ENCODE results near the gene GPN1. TPM values are rescaled to one million over a fixed set of nuclear protein-coding genes. Genes with fewer than 3 reads are reported as not detected.

The GPN1 gene
- total and polyA plus RNA-seq, 2 of the 8 experiments (the other 6 are each of a cell fraction or from before 2014, with no cell fraction given) = 38.7 to 43.5 TPM

DNA sequence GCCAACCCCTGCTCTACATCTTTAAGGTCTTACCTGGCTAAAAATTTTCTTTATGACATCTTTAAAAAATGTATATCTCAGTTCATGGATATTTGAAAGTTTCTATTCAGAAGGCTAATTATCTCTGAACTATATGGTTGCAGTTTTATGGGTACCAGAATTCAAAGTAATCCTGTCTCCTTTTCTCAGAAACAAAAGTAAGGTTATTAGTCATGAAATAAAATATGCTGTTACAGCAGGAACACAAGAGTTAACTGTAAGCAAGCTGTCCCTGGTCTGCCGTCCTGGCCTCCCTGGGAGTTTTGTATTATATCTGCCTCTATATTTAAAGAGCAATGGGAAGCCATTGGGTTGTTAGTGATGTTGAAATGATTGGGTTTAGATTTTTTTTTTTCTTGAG is 68.8 kb downstream of the GPN1 start:
- H3K27ac ChIP-seq (ENCODE audit: low read depth, low read length) = no peak overlapping the region
- H3K79me1 ChIP-seq (ENCODE audit: low read depth, low read length) = no peaks in the 10 kb centered on the region
- DNase-seq (ENCODE audit: low read depth in 1 of 2, low spot score in 2 of 2) = no peak
- FAIRE-seq = no peak
- no peaks in the 10 kb centered on the region for H4K20me1 ChIP-seq (replicated peaks in 1 of 2; ENCODE audit: control insufficient read depth in 1 of 2, insufficient read depth in 2 of 2, low read length in 2 of 2)
- H3K27me3 ChIP-seq (replicated peaks in 1 of 4; ENCODE audit: control insufficient read depth in 3 of 4, extremely low read depth in 1 of 4, insufficient read depth in 3 of 4, low read length in 3 of 4) = no peaks in the 10 kb centered on the region; a peak in 1 of 7 replicates
- H2AK5ac ChIP-seq (ENCODE audit: low read depth, low read length) = no peak overlapping the region
- H3K18ac ChIP-seq (ENCODE audit: extremely low read depth, low read length) = no peak overlapping the region
- H2BK120ac ChIP-seq (replicated peaks; ENCODE audit: low read depth, low read length) = no peak overlapping the region
- H3K56ac ChIP-seq (replicated peaks; ENCODE audit: insufficient read length, low read depth, low read length) = no peak overlapping the region
- no peak overlapping the region for H3K9ac ChIP-seq (replicated peaks in 1 of 4; ENCODE audit: extremely low read depth in 1 of 4, low read depth in 3 of 4, low read length in 3 of 4)
- H3K9me3 ChIP-seq (ENCODE audit: insufficient read depth in 2 of 2, low read depth in 1 of 2, low read length in 1 of 2) = no peaks in the 10 kb centered on the region
- H2BK12ac ChIP-seq (ENCODE audit: low read depth, low read length) = no peak overlapping the region
- H4K8ac ChIP-seq (ENCODE audit: extremely low read depth, insufficient read depth, low read length) = no peak overlapping the region
- H3K4me3 ChIP-seq (ENCODE audit: extremely low read depth in 1 of 4, insufficient read depth in 2 of 4, low read depth in 3 of 4, low read length in 4 of 4) = no peak overlapping the region
- no peak overlapping the region for H2BK5ac ChIP-seq (ENCODE audit: low read depth, low read length)
- no peak overlapping the region for H3K23ac ChIP-seq (ENCODE audit: insufficient read length)
- no peaks in the 10 kb centered on the region for H3K79me2 ChIP-seq (ENCODE audit: control insufficient read depth in 1 of 2, insufficient read depth in 2 of 2, low read length in 2 of 2)
- H3K4me1 ChIP-seq (replicated peaks in 1 of 4; ENCODE audit: control insufficient read depth in 3 of 4, insufficient read depth in 4 of 4, low read length in 3 of 4) = no peaks in the 10 kb centered on the region
- H4K91ac ChIP-seq (replicated peaks; ENCODE audit: insufficient read length, low read length) = no peak overlapping the region
- ChIA-PET POLR2A (ENCODE audit: partially characterized antibody) (interaction anchor here (0.6 kb wide), 1 partner anchor 578 kb away, joined by 3 read pairs; no protein-coding TSS in a partner anchor), CTCF (ENCODE audit: partially characterized antibody) (interaction anchor here (0.6 kb wide), 1 partner anchor 1611 kb away, joined by 3 read pairs; no protein-coding TSS in a partner anchor)
- H3K14ac ChIP-seq (ENCODE audit: insufficient read length) = no peak overlapping the region
- H3K4ac ChIP-seq (replicated peaks; ENCODE audit: insufficient read length, low read depth, low read length) = no peak overlapping the region
- no peaks in the 10 kb centered on the region for H3K23me2 ChIP-seq (ENCODE audit: low read depth, low read length)
- H2BK15ac ChIP-seq (ENCODE audit: low read length) = no peak overlapping the region
- no peak overlapping the region for H3K4me2 ChIP-seq (ENCODE audit: insufficient read depth in 1 of 2, low read depth in 2 of 2, low read length in 2 of 2)
- 94% methylated on average over 1 of the region's 1 CpG; no CpG with 5 or more reads in 1 of the 2 experiments for WGBS, 2 experiments (ENCODE audit: extremely low coverage in 1 of 2, insufficient coverage in 1 of 2, insufficient read length in 1 of 2, insufficient replicate concordance in 2 of 2, low coverage in 1 of 2, low lambda C conversion rate in 2 of 2, missing lambda C conversion rate in 1 of 2)
- H4K5ac ChIP-seq (ENCODE audit: insufficient read length, low read depth, low read length) = no peak overlapping the region
- no peak overlapping the region for H2AFZ ChIP-seq (ENCODE audit: low read length)
- peaks cover 0 to 4% (median 0%) of the 10 kb centered on the region in 4 experiments; a peak in 4 of 8 replicates for H3K36me3 ChIP-seq (ENCODE audit: control insufficient read depth in 2 of 4, insufficient read depth in 4 of 4, low read length in 3 of 4)
- no peak overlapping the region for H2BK20ac ChIP-seq (ENCODE audit: low read length)
- TF ChIP-seq POU5F1 (IDR thresholded peaks at IDR 0.05; ENCODE audit: low read depth, low read length) (no peak), PHF8 (conservative IDR thresholded peaks at IDR 0.05; ENCODE audit: low read depth, low read length) (no peak), MAFK (IDR thresholded peaks at IDR 0.05; ENCODE audit: low read depth, low read length) (no peak), KDM4A (IDR thresholded peaks at IDR 0.05; ENCODE audit: low read depth, low read length, severe bottlenecking) (no peak), CTCF (IDR thresholded peaks at IDR 0.05; ENCODE audit: control extremely low read depth in 1 of 3, insufficient read depth in 1 of 3, low read depth in 1 of 3, low read length in 3 of 3) (no peak), FOSL1 (IDR thresholded peaks at IDR 0.05; ENCODE audit: insufficient read depth, low read depth, low read length) (no peak), BCL11A (IDR thresholded peaks at IDR 0.05; ENCODE audit: low read depth in 2 of 2, low read length in 2 of 2) (no peak), TCF12 (IDR thresholded peaks at IDR 0.05; ENCODE audit: low read depth, low read length) (no peak)
